ENCODE measurements around the gene TTC22.

GRCh38 chr1:54800041-54800898 lies 853 bp downstream of the TTC22 start:
- no peak for TF ChIP-seq CTCF (IDR thresholded peaks at IDR 0.05)
- no peak for TF ChIP-seq POLR2A (IDR thresholded peaks at IDR 0.05)

All from right lobe of liver (tissue), 4 donors.